ENCODE results near the gene TGFBR3. TPM values are rescaled to one million over a fixed set of nuclear protein-coding genes. Genes with fewer than 3 reads are reported as not detected.

TGFBR3 gene
- total and polyA plus RNA-seq, 2 of the 8 experiments (the other 6 are each of a cell fraction or from before 2014, with no cell fraction given): 2.0 to 6.1 TPM

GRCh38 chr1:91881280-91881679 lies 4.7 kb downstream of the TGFBR3 start:
- Histone ChIP-seq H3K4ac (replicated peaks; ENCODE audit: insufficient read length, low read depth, low read length) (no peak overlapping the region), H3K4me3 (ENCODE audit: extremely low read depth in 1 of 4, insufficient read depth in 2 of 4, low read depth in 3 of 4, low read length in 4 of 4) (no peak overlapping the region), H4K8ac (ENCODE audit: extremely low read depth, insufficient read depth, low read length) (no peak overlapping the region), H2BK15ac (ENCODE audit: low read length) (no peak overlapping the region), H2BK20ac (ENCODE audit: low read length) (no peak overlapping the region), H2BK12ac (ENCODE audit: low read depth, low read length) (no peak overlapping the region), H3K27ac (ENCODE audit: low read depth, low read length) (no peak overlapping the region), H3K56ac (replicated peaks; ENCODE audit: insufficient read length, low read depth, low read length) (no peak overlapping the region), H2BK120ac (replicated peaks; ENCODE audit: low read depth, low read length) (no peak overlapping the region), H2AFZ (ENCODE audit: low read length) (no peak overlapping the region), H2AK5ac (ENCODE audit: low read depth, low read length) (no peak overlapping the region), H3K27me3 (replicated peaks in 1 of 4; ENCODE audit: control insufficient read depth in 3 of 4, extremely low read depth in 1 of 4, insufficient read depth in 3 of 4, low read length in 3 of 4) (peaks cover 6 to 22% (median 18%) of the 10 kb centered on the region in 4 experiments; a peak in 6 of 7 replicates), H3K4me1 (replicated peaks in 1 of 4; ENCODE audit: control insufficient read depth in 3 of 4, insufficient read depth in 4 of 4, low read length in 3 of 4) (peaks cover 0 to 5% (median 4%) of the 10 kb centered on the region in 4 experiments; a peak in 4 of 7 replicates), H3K14ac (ENCODE audit: insufficient read length) (no peak overlapping the region), H3K9me3 (ENCODE audit: insufficient read depth in 2 of 2, low read depth in 1 of 2, low read length in 1 of 2) (no peaks in the 10 kb centered on the region), H3K36me3 (ENCODE audit: control insufficient read depth in 2 of 4, insufficient read depth in 4 of 4, low read length in 3 of 4) (no peaks in the 10 kb centered on the region), H3K9ac (replicated peaks in 1 of 4; ENCODE audit: extremely low read depth in 1 of 4, low read depth in 3 of 4, low read length in 3 of 4) (no peak overlapping the region), H3K4me2 (ENCODE audit: insufficient read depth in 1 of 2, low read depth in 2 of 2, low read length in 2 of 2) (no peak overlapping the region), H4K5ac (ENCODE audit: insufficient read length, low read depth, low read length) (no peak overlapping the region), H3K23ac (ENCODE audit: insufficient read length) (no peak overlapping the region), H3K18ac (ENCODE audit: extremely low read depth, low read length) (no peak overlapping the region), H2BK5ac (ENCODE audit: low read depth, low read length) (no peak overlapping the region), H4K91ac (replicated peaks; ENCODE audit: insufficient read length, low read length) (no peak overlapping the region), H3K23me2 (ENCODE audit: low read depth, low read length) (peaks cover 9% of the 10 kb centered on the region), H3K79me2 (ENCODE audit: control insufficient read depth in 1 of 2, insufficient read depth in 2 of 2, low read length in 2 of 2) (no peaks in the 10 kb centered on the region), H3K79me1 (ENCODE audit: low read depth, low read length) (no peaks in the 10 kb centered on the region), H4K20me1 (replicated peaks in 1 of 2; ENCODE audit: control insufficient read depth in 1 of 2, insufficient read depth in 2 of 2, low read length in 2 of 2) (peaks cover 2 to 4% of the 10 kb centered on the region in 2 experiments)
- DNase-seq (ENCODE audit: low read depth in 1 of 2, low spot score in 2 of 2) (no peak), FAIRE-seq (no peak)
- WGBS, 2 experiments (ENCODE audit: extremely low coverage in 1 of 2, insufficient coverage in 1 of 2, insufficient read length in 1 of 2, insufficient replicate concordance in 2 of 2, low coverage in 1 of 2, low lambda C conversion rate in 2 of 2, missing lambda C conversion rate in 1 of 2): 94% methylated on average over 3 of the region's 3 CpGs; no CpG with 5 or more reads in 1 of the 2 experiments
- CTCF ChIA-PET (ENCODE audit: partially characterized antibody): no interaction called here
- POLR2A ChIA-PET (ENCODE audit: partially characterized antibody): no interaction called here
- no peak for TF ChIP-seq TAF1 (IDR thresholded peaks at IDR 0.05; ENCODE audit: low read depth, low read length)
- TF ChIP-seq KDM4A (IDR thresholded peaks at IDR 0.05; ENCODE audit: low read depth, low read length, severe bottlenecking): no peak
- TF ChIP-seq POLR2AphosphoS5 (IDR thresholded peaks at IDR 0.05; ENCODE audit: low read depth, low read length): no peak
- TF ChIP-seq SUZ12 (IDR thresholded peaks at IDR 0.05; ENCODE audit: low read length): no peak
- TF ChIP-seq EGR1 (IDR thresholded peaks at IDR 0.05; ENCODE audit: borderline replicate concordance, low read depth, low read length): no peak
- no peak for TF ChIP-seq MAFK (IDR thresholded peaks at IDR 0.05; ENCODE audit: low read depth, low read length)
- TF ChIP-seq PHF8 (conservative IDR thresholded peaks at IDR 0.05; ENCODE audit: low read depth, low read length): no peak
- no peak for TF ChIP-seq CTCF (IDR thresholded peaks at IDR 0.05; ENCODE audit: control extremely low read depth in 1 of 3, insufficient read depth in 1 of 3, low read depth in 1 of 3, low read length in 3 of 3)
- no peak for TF ChIP-seq RBBP5 (IDR thresholded peaks at IDR 0.05; ENCODE audit: borderline replicate concordance, low read depth, low read length)
- no peak for TF ChIP-seq HDAC2 (IDR thresholded peaks at IDR 0.05; ENCODE audit: borderline replicate concordance in 1 of 2, low read depth in 2 of 2, low read length in 2 of 2)

Measured in H1 (cell line).